HG02870 (cell line): ENCODE measurements around the gene MYO1D.
"Not testable (repeated sequence)": the region's sequence is repeated elsewhere in the genome, so short reads cannot be mapped to it uniquely, and the experiment has no call there.

Source experiments
- ATAC-seq: cut with Tn5 transposase; IDR thresholded peaks from one replicate; pipeline ENCODE4 v1.9.1; 2021; ENCODE audit warnings: mild to moderate bottlenecking, moderate library complexity; ENCODE audit not compliant: unreplicated experiment

The MYO1D gene

DNA sequence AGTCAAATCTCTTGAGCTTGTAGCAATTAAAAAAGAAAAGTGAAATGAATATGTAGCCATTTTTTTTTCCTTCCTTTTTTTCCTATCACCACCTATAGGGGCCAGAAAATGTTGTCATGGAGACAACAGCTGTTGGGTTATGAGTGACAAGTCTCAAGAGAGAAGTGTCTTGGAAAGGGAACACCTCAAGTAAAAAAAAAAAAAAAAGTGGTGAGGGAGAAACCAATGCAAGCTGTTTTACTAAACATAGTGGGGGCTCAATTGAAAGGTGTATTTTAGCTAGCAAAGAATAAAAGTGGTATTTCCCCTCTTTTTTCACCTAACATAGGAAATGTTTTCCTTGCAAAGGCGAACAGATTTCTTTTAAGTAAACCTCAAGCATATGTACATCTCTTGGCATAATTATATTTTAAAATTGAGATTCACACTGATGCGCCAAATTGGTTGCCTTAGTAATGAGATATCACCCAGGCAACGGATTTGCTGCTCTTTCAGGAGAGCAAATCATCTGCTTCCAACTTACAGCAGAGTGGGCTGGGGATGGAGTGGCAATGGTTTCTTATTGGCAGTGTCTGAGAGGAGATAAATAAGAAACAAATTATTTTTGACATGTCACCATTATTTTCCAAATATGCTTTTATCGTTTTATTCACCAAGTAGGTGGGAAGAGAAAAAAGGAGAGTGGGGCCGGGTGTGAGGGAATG, 183.6 kb downstream of the MYO1D start:
- ATAC-seq, result no peak

DNA sequence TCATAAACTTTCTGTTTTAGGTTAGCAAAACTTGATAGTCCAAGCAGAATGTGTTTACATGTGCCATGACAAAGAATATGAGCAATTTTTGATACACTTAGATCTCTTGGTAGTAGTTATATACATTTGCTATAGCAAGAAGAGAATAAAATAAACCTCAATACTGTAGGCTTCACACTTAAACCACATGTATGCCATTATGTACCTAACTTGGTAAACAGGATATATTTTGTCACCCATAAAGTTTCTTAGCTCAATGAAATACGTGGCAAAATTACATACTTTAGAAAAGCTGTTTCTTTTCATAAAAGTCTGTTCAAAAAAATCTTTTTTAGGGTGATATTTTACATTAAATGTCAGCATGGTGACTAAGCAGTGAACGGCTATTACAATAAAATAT, 184.7 kb downstream of the MYO1D start:
- no peak for ATAC-seq

DNA sequence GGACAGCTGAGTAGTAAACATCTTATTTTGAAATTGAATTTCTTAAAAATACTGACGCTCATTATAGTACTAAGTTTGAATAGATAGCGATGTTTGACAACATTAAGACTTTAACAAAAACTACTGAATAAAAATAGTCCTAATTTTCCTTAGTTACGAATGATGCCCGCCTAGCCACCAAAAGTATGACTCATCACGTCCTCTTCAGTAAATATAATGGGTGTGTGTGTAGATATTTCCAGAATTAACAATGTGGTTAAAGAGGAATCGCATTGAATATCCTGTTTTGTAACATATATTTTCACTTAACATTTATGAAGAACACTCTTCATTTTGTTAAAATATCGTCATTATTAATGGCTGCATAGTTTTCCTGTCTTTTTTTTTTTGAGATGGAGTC, 187.6 kb downstream of the MYO1D start:
- no peak for ATAC-seq

DNA sequence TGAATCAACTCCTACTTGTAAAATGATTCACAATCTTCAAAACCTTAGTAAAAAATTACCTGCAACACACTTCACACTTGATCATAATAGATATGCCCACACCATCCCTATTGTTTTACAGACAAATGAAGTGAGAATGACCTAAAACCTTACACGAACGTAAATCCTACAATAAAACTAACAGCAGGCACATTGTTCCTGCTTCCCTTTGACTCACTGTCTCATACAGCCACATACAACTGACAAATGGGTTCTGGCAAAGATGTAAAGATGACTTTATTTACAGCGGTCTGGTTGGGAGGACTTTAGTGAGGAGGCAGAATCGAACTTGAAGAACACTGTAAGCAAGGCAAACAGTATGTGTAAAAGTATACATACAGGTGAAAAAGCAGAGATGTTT, 188.7 kb downstream of the MYO1D start:
- ATAC-seq, result no peak

DNA sequence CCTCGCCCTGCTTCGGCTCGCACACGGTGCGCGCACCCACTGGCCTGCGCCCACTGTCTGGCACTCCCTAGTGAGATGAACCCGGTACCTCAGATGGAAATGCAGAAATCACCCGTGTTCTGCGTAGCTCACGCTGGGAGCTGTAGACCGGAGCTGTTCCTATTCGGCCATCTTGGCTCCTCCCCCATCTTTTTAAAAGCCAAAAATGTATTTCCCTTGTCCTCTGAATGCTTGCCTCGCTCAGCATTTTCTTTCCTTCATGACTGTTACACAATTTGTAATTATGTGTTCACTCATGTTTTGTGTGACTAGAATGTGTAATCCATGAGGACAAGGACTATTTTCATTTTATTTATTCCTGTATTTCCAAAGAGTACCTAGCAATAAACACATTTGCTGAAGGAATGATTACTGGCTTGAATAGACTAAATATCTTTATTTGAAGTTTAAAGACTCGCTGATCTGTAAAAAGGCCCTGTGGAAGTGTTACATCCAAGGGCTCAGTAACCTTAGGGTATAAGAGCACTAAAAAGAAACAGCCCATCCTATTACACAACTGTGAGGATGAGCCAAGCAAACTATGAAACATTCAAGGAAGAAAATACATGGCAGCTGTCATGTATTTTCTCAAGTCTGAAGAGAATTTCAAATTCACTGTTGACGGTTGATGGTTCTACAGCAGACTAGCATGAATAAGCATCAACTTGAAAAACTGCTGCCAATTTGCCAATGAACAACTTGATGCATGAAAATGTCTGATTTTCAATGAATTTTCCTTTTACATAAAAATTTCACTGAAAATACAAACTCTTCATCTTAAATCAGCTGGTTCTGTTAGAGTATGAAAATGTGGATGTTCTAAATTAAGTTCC, 192.6 kb downstream of the MYO1D start:
- no peak for ATAC-seq

DNA sequence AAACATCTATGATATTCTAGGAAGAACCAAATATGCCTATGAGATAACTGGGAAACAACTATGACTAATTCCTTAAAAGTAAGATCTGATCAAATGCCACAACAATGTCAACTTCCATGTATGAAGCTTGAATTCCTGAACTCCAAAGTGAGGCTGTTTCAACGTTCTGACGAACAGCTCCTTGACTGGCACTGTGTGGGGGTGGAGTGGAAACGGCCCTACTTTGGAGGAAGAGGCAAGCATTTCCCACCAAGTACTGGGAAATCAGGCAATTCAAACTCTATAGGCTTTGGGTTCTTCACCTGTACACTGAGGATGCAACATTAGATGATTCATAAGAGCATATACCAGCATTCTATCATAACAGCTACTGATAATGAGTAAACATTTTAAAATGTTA, 203.0 kb downstream of the MYO1D start:
- no peak for ATAC-seq

DNA sequence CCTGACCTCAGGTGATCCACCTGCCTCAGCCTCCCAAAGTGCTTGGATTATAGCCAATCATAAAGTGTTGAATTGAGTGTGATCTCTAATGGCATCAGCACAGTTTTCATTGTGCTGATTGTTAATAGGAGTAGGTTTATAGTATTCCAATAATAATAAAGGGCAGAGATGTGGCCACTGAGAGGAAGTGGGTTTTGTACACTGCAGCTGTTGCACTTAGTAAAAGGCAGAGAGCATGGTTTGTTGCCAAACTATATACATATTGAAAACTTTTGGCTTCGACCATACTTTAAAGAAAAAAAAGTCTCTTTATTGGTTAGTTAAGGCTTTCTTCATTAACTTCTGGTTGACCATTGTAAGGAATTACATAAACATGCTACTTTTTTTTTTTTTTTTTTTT, 204.2 kb downstream of the MYO1D start:
- ATAC-seq, result no peak

DNA sequence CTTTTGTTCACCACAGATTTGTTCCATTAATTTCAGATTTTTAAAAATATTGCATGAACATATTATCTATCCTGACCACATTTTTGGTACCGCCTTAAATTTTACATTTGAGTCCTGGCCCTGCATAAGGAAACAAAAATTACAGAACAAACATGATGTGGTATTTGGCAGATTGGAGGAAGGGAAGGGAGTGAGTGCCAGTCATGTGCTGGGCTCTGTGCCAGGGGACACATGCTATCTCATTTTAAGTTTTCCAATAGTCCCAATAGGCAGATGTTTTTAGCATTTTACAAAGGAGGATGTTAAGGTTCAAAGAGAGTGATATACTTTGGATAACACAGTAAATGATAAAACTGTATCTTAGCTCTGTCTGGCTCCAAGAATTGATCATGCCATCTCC, 205.0 kb downstream of the MYO1D start:
- ATAC-seq, result no peak

DNA sequence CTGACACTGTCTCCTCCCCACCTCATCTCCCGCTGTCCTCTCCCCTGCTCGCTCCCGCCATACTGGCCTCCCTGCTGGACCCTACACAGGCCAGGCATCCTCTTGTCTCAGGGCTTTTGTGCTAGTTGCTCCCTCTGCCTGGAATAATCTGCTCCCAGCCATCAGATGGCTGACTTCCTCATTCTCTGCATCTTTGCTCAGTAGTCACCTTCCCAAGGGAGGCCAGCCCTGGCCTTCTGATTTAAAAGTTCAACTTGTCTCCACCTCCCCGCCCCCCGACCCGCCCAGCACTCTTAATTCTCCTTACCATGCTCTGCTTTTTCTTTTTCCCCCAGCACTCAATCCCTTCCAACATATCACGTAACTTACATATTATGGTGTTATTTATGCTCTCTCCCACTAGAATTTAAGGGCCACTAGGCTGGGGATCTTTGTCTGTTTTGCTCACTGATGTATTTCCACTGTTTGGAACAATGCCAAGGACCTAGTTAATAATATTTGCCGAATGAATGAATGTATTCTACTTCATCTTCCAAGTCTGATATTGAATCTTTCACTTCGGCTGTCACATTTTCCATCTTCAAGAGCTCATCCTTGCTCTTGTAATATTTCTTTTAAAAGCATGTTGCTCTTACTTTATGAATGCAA, 211.9 kb downstream of the MYO1D start:
- no peak for ATAC-seq

DNA sequence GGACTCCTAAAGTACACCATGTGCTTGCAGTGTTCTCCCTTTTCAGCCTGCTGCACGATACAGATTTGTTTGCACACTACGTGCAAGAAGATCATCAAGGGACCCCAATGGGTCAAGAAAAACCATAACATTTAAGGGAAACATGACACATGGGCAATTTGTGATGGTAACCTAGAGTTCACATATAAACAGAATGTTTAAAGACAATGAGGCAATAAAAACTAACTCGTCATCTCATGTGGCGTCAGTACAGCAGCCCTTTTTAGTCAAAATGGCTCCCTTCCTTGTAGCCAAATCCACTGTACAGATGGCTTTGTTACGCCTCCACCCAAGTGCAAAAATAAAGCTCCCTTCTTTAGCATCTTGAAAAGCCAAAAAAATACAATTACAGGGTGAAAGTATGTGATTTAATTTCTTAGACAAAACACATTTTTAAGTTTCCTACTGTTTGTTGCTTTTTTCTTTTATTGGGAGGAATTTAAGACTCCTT, 216.4 kb downstream of the MYO1D start:
- ATAC-seq, result no peak

DNA sequence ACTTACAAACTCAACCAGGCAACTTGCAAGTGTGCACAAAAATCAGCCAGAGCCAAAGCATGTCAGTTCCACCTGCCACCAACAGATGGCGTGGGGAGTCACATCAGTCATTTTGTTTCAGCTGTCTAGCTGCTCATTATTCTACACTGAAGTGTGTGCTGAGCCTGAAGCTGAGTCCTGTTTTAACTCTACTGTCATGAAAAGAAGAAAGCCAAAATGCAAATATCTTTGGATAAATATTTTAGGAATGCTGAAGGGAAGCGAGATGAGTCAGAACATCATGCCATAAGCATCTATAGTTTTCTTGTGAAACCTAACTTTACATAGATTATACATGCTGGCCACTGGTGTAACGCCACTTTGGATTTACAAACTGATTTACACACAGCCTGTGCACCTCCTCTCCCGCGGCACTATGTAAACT, 217.5 kb downstream of the MYO1D start:
- ATAC-seq, result no peak

DNA sequence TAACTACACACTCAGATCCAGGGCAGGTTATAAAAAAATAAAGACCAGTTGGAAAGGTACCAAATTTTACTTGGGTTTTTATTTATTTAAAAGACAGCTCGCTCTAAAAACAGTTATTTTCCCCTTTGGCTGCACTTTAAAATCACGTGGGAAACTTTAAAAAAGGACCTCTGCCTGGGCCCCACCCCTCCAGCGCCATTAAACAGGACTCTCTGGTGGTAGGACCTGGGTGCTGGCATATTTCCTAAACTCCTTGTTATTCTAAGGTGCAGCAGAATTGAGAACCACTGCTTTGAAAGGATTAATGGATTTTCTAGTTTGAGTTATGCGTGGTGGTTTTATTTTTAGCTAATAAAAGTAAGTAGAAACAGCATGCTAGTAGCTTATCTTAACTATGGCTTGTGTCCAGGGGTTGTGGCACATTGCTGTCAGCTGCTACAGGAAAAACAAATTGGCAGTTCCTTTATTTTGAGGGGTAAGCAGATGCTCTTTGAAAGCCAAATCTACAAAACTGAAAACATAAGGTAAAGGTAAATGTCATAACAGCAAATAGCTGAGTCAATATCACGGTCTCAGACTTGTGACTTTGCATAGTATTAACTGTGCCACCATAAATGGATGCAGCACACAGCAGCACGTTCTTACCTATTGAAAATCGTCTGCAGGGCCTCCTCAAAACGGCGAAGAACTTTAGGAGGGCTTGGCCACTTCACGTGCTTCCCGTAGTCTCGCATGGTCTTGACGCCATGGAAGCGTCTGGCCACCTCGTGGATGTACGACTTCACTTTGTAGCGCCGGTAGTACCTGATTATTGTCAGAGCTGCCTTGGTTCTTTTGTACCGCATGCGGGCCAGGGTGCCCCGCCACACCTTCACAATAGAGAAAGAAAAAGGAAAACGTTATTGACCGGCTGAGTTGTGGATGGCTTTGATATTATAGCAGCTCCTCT, 218.2 kb downstream of the MYO1D start:
- ATAC-seq, result no peak

DNA sequence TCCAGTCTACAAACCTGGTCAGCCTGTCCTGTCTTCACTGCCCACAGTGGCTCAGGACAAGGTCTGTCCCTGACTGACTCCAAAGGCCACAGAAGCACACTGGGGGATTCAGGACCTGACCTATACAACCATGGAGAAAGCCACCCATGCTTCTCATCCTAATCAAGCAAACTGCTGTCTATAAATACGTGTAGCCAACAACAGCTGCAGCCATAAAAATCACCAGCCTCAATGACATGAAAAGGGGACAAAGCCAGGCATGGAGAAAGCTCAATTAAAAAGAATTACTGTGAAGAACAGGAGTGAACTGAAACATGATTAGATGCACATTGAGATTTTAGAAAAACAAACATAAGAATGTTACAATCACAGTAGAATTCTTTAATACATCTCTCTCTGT, 220.0 kb downstream of the MYO1D start:
- no peak for ATAC-seq

DNA sequence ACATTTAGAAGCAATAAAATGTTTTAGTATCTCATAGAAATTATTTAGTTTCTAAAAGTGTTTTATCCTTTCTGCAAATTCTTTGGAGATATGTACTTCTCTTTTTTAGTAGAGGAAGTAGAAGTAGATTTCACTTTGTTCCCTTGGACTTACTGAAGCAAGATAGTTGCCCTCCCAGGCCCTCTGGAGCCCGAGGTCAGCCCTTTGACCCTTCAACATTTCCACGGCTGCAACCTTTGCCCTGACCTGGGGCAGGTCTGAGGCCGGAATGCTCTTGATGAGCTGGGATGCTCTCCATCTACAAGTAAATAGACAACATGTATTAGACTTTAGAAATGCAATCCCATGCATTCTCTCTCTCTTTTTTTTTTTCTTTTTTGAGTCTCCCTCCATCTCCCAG, 222.6 kb downstream of the MYO1D start:
- ATAC-seq, result no peak

DNA sequence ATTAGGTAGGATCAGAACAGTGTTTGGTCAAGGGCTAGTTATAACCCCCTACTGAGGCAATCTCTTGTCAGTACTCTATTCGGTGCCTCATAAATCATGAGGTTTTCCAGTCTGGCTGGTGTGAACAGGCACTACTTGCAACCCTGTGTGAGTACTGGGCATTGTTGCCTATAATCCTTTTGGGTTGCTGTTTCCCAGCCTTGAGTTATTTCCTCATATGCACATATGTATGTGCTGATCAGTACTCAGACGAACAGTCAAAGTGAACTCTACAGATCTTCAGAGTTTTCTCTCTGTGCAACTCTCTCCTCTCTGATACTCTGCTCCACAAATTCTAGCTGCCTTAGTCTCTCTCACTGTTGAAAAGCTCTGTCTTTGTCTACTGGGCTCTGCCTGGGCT, 225.8 kb downstream of the MYO1D start:
- ATAC-seq, result no peak

DNA sequence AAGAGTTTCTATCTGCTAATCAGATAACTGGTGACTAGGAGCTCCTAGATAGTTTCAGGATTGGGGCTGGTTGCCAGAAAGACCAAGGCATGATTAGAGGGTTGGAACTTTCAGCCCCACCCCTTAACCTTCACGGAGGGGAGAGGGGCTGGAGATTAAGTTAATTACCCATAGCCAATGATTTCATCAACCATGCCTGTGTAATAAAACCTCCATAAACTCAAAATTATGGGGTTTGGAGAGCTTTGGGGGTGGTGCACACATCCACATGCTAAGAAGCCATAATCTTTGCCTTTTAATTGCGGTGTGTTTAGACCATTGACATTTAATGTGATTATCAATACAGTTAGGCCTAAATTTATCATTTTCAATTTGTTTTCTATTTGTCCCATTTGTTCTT, 228.5 kb downstream of the MYO1D start:
- ATAC-seq, result no peak

DNA sequence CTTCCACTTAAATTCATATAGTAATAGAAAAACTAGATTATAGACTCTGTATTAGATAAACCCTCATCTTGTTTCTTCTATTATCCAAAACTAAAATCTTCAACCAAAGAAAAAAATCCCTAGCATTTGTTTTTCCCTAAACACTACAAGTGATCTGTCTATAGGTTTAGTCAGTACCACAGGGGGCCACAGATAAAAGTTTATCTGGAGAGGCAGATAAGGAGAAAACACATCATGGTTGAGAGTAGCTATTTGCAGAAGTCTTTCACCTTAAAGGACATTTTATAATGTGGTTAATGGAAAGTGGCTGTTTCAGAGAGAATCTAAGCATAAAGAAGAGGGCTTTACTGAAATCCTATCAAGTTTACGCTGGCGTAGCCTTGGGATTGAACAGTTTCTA, 230.0 kb downstream of the MYO1D start:
- ATAC-seq, result no peak

DNA sequence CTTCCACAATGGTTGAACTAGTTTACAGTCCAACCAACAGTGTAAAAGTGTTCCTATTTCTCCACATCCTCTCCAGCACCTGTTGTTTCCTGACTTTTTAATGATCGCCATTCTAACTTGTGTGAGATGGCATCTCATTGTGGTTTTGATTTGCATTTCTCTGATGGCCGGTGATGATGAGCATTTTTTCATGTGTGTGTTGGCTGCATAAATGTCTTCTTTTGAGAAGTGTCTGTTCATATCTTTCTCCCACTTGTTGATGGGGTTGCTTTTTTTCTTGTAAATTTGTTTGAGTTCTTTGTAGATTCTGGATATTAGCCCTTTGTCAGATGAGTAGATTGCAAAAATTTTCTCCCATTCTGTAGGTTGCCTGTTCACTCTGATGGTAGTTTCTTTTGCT, 235.4 kb downstream of the MYO1D start:
- ATAC-seq, result not testable (repeated sequence)

DNA sequence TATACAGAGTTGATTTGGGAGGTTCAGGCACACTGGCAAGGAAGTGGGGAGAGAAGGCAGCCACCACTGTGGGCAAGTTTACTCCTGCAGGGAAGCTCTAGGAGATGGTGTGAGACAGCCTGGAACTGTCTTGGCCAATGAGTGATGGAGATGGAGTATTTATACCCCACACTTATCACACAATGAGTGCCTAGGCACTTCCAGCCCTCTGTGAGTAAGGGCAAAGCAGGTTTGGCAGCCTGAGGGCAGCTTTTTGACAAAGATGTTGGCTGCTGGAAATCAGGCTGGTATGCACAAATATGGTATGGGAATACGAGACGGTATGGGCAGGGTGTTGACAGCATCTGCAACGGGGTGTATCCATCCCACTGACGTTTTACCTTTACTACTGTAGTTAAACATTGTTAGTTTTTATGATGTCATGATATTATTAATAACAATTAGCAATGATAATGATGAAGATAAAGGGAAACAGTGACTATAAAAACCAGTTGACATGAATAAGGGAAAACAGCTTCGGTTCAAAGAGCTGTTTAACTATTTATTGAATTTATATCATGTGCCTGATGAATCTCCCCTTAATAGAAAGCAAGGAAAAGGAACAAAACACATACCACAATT, 240.2 kb downstream of the MYO1D start:
- ATAC-seq, result no peak

DNA sequence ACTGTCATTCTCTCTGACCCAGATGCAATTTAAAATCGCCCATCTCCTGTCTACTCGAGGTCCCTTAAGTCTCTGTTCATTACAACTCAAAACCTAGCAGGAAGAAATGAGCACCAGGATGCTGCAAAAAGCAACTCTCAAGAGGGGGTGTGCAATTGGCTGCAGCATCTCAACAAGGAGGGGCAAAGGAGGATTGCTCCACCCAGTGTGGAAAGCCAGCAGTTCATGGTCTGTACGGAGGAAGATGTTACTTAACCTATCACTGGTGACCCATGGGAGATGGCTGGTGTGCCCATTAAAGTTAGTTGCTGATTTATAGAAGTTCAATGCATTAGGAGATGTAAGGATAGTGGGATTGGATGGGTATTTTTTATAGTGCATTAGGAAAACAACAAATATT, 242.8 kb downstream of the MYO1D start:
- no peak for ATAC-seq
